Measurements from ENCODE around the gene SYNE2.

SYNE2 gene

DNA sequence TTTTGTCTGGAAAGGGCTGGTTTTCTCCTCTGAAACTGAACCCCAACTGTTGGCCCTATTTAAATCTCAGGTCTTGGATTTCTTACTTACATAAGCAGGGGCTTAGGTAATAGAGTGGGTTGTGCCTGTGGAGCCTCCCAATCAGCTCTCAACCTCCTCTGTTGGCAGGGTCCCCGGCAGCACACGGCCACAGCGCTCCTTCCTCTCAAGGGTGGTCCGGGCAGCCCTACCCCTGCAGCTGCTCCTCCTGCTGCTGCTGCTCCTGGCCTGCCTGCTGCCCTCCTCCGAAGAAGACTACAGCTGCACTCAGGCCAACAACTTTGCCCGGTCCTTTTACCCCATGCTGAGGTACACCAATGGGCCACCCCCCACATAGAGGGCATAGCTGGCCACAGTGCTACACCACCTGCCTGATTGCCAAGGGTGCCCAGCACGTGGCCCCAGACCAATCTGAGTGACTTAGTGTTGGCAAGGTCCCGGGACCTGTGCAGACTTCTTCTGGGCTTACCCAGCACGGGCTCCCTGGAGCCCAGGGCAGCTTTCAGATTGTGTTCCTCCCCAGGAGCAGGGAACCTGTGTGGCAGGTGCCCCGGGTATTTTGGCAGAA, 372.4 kb downstream of the SYNE2 start:
- TF ChIP-seq CTCF (conservative IDR thresholded peaks at IDR 0.05), result no peak
- no peak overlapping the region for H3K27ac ChIP-seq

DNA sequence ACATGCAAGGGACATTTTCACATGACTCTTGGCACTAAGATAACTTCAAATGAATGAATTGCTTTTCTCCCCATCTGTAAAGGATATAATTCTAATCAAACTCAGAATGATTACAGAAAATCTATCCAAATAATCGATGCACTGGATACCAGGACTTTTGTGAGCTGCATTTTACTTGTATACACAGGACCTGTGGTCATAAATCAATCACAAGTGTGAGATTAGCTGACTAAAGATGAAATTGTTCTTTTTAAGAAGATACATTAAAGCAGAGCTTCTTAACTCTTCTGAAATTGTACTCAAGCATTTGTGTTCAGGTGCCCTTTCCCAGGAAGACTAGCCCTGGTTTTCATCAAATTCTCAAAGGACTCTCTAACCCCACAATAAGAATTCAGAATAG, 375.1 kb downstream of the SYNE2 start:
- TF ChIP-seq CTCF (conservative IDR thresholded peaks at IDR 0.05), result no peak

GRCh38 chr14:64229489-64229888, 376.7 kb downstream of the SYNE2 start:
- TF ChIP-seq CTCF (conservative IDR thresholded peaks at IDR 0.05), result no peak
- H3K27ac ChIP-seq, result no peak overlapping the region

More for the DNA sequence above, 375.1 kb downstream of the SYNE2 start:
- H3K27ac ChIP-seq, result no peak overlapping the region

- no peak overlapping the region for H3K27ac ChIP-seq
- no peak for TF ChIP-seq CTCF (conservative IDR thresholded peaks at IDR 0.05)
Observed at GRCh38 chr14:64232095-64232838, 379.5 kb downstream of the SYNE2 start.

DNA sequence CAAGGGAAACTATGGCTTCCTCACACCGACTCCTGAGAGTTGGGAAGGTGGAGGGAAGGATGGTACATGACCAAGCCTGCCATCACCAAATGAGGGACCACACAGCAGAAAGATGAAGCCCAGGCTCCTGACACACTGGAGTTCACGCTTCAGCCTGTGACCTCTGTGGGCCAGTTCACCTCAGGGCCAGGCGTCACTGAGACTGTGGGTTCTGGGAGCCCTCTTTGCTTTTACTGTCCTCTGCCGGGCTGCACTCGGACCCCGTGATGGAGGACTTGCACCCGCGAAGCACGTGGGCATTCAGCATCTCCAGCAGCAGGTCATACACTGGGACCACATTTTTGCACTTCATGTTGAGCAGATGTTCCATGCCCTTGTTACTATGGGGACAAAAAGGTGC, 380.1 kb downstream of the SYNE2 start:
- TF ChIP-seq CTCF (conservative IDR thresholded peaks at IDR 0.05), result no peak
- H3K27ac ChIP-seq, result no peak overlapping the region

- H3K27ac ChIP-seq, result no peak overlapping the region
- no peak for TF ChIP-seq CTCF (conservative IDR thresholded peaks at IDR 0.05)
Observed at GRCh38 chr14:64233531-64234190, 380.9 kb downstream of the SYNE2 start.

GRCh38 chr14:64234877-64235651, 382.3 kb downstream of the SYNE2 start:
- no peak for TF ChIP-seq CTCF (conservative IDR thresholded peaks at IDR 0.05)
- H3K27ac ChIP-seq, result no peak overlapping the region
